Parathyroid adenoma (tissue), 2 donors: Measurements from ENCODE around the gene ARID3A.

Experiments used
- H2AFZ ChIP-seq: fragments of 300-600 bp; sonication (generic); one replicate; pipeline ENCODE4 v1.7.0; 2017; ENCODE audit warnings: antibody characterized with exemption, mild to moderate bottlenecking
- H3K27ac ChIP-seq: fragments of 300-600 bp; sonication (generic); one replicate; pipeline ENCODE4 v1.7.0; 2017
- H3K27me3 ChIP-seq: fragments of 300-600 bp; sonication (generic); one replicate; pipeline ENCODE4 v1.7.0; 2017; ENCODE audit warnings: low read length; ENCODE audit not compliant: control insufficient read depth, insufficient read depth
- H3K36me3 ChIP-seq: fragments of 300-600 bp; sonication (generic); one replicate; pipeline ENCODE4 v1.7.0; 2017; ENCODE audit warnings: low read length; ENCODE audit not compliant: control insufficient read depth, insufficient read depth
- H3K4me1 ChIP-seq: fragments of 300-600 bp; sonication (generic); one replicate; pipeline ENCODE4 v1.7.0; 2017; ENCODE audit warnings: control low read depth
- H3K4me2 ChIP-seq: fragments of 300-600 bp; sonication (generic); one replicate; pipeline ENCODE4 v1.7.0; 2017; ENCODE audit warnings: low read length
- H3K4me3 ChIP-seq: fragments of 300-600 bp; sonication (generic); one replicate; pipeline ENCODE4 v1.7.0; 2017; ENCODE audit warnings: low read depth, low read length
- H3K79me2 ChIP-seq: fragments of 300-600 bp; sonication (generic); one replicate; pipeline ENCODE4 v1.7.0; 2017; ENCODE audit warnings: control low read depth
- H3K9ac ChIP-seq: fragments of 300-600 bp; sonication (generic); one replicate; pipeline ENCODE4 v1.7.0; 2017; ENCODE audit warnings: mild to moderate bottlenecking
- H3K9me3 ChIP-seq: fragments of 300-600 bp; sonication (generic); one replicate; pipeline ENCODE4 v1.7.0; 2017; ENCODE audit warnings: low read length; ENCODE audit not compliant: control insufficient read depth
- TF ChIP-seq, protein P1 (sequence below): fragments of 300-600 bp; sonication (generic); IDR thresholded peaks from one replicate; pipeline ENCODE4 v1.7.0; 2017; ENCODE audit warnings: antibody characterized with exemption, mild to moderate bottlenecking
- donor health status: primary hyperparathyroidism.

Gene ARID3A

GRCh38 chr19:977058-977464, 51.2 kb downstream of the ARID3A start:
- H3K27me3 ChIP-seq, result no peaks in the 10 kb centered on the region
- no peak overlapping the region for H3K9ac ChIP-seq
- TF ChIP-seq, protein P1, sequence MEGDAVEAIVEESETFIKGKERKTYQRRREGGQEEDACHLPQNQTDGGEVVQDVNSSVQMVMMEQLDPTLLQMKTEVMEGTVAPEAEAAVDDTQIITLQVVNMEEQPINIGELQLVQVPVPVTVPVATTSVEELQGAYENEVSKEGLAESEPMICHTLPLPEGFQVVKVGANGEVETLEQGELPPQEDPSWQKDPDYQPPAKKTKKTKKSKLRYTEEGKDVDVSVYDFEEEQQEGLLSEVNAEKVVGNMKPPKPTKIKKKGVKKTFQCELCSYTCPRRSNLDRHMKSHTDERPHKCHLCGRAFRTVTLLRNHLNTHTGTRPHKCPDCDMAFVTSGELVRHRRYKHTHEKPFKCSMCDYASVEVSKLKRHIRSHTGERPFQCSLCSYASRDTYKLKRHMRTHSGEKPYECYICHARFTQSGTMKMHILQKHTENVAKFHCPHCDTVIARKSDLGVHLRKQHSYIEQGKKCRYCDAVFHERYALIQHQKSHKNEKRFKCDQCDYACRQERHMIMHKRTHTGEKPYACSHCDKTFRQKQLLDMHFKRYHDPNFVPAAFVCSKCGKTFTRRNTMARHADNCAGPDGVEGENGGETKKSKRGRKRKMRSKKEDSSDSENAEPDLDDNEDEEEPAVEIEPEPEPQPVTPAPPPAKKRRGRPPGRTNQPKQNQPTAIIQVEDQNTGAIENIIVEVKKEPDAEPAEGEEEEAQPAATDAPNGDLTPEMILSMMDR, result no peak

DNA sequence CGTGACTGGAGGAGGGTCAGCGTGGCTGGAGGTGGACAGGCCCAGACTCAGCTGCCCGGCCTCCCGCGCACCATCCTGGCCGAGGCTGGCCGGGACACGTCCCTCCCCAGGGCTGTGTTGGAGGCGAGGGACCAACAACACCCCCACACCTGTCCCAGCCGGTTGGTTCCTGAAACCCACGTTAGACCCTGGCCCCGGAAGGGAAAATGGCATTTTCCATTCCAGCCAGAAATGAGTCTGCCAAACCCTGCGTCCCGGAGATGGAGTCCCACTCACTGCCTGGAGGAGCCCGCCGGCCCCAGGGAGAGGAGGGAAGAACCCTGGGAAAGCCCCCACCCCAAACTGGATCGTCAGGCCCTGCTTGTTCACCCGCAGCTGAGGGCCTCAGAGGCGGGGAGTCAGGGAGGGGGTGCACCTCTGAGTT, 53.5 kb downstream of the ARID3A start:
- TF ChIP-seq, protein P1, result no peak
- no peaks in the 10 kb centered on the region for H3K9me3 ChIP-seq
- no peaks in the 10 kb centered on the region for H3K79me2 ChIP-seq
- H3K27me3 ChIP-seq, result no peaks in the 10 kb centered on the region
- no peak overlapping the region for H3K4me3 ChIP-seq
- no peak overlapping the region for H2AFZ ChIP-seq
- no peaks in the 10 kb centered on the region for H3K36me3 ChIP-seq
- H3K9ac ChIP-seq, result no peak overlapping the region
- no peaks in the 10 kb centered on the region for H3K4me1 ChIP-seq
- H3K4me2 ChIP-seq, result no peak overlapping the region
- no peak overlapping the region for H3K27ac ChIP-seq

More at GRCh38 chr19:977058-977464, 51.2 kb downstream of the ARID3A start:
- no peaks in the 10 kb centered on the region for H3K36me3 ChIP-seq
- H3K27ac ChIP-seq, result no peak overlapping the region
- H2AFZ ChIP-seq, result no peak overlapping the region
- H3K79me2 ChIP-seq, result no peaks in the 10 kb centered on the region
- no peaks in the 10 kb centered on the region for H3K4me1 ChIP-seq
- no peaks in the 10 kb centered on the region for H3K9me3 ChIP-seq
- H3K4me2 ChIP-seq, result no peak overlapping the region
- H3K4me3 ChIP-seq, result no peak overlapping the region

DNA sequence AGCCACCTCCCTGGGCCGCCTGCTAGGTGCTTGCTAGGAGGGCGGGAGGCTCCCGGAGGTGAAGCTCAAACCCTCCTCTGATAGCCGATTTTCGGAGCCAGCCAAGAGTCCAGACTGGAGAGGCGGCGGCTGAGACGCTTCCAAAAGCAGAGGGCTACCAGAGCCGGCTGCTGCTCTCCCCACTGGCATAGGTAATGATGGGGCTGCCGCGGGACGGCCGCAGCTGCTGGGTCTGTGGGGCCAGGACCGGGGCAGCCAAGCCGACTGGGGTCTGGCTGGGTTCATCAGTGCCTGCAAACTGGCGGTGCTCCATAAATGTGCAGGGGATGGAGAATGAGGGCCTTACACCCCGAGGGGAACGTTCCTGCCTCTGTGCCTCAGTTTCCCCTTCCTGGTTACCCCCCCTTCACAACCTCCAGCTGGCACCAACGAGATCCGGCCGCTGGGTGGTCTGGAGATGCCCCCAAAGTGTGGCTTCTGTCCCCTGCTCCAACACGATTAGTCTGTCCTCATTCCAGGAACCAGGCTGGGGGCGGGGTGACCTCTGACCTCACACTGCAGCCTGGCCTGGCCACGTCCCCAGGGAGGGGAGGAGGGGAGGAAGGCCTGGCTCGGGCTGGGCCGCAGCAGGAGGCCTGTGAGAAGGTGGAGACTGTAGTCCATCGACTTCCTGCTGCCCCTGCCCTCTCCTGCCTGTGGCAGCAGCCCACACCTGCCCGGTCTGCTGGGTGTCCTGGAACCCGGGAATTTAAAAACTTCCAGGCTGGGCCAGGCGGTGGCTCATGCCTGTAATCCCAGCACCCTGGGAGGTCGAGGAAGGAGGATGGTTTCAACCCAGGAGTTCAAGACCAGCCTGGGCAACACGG, 54.5 kb downstream of the ARID3A start:
- Histone ChIP-seq H3K4me3 (no peak overlapping the region), H2AFZ (no peak overlapping the region), H3K4me2 (no peak overlapping the region), H3K9me3 (no peaks in the 10 kb centered on the region), H3K36me3 (no peaks in the 10 kb centered on the region), H3K9ac (no peak overlapping the region), H3K79me2 (no peaks in the 10 kb centered on the region), H3K4me1 (peaks cover 3% of the 10 kb centered on the region), H3K27me3 (no peaks in the 10 kb centered on the region), H3K27ac (no peak overlapping the region)
- TF ChIP-seq, protein P1, result no peak

DNA sequence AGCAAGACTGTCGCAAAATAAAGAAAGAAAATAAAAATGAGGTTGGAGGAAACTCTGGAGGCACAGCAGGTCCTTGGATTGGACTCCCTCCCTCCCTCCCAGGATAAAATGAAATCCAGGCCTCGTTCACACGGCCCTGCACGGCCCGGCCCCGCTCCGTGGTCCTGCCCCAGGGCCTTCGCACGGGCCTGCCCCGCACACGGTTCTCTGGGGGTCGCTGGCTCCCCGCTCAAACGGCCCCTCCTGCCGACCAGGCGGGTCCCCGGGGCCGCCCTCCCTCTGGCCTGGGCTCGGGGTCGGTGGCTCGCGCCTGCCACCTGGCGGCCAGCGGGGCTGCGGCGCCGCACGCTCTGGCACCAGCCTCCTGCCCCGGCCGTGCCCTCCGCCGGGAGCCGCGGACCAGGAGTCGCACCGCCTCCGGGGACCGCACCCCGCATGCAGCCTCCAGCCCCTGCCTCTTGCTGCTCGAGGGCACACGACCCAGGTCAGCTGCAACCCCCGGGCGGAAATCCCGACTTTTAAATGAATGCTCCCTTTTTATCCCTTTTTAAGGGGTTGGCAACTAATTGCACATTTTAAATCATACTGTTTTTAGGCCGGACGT, 56.8 kb downstream of the ARID3A start:
- Histone ChIP-seq H3K79me2 (no peaks in the 10 kb centered on the region), H3K4me1 (peaks cover 3% of the 10 kb centered on the region), H3K27ac (no peak overlapping the region), H2AFZ (peak overlapping the region; percentile 51), H3K9ac (no peak overlapping the region), H3K27me3 (no peaks in the 10 kb centered on the region), H3K4me3 (peak overlapping the region; percentile 38), H3K4me2 (peak overlapping the region; percentile 63), H3K9me3 (no peaks in the 10 kb centered on the region), H3K36me3 (no peaks in the 10 kb centered on the region)
- TF ChIP-seq, protein P1, result peak; percentile 90
